HL-60 (cell line): Measurements from ENCODE around the gene BRSK2.

Source experiments
- DNase-seq, 2 experiments: peaks; one replicate each; pipeline ENCODE4 v3.0.0-alpha.2; 2010 to 2020; ENCODE audit warnings: low read depth in 1 of 2, low spot score in 1 of 2
- H3K27ac ChIP-seq: fragments of 250-450 bp; sonication (Bioruptor Pico); replicated peaks from 2 replicates; pipeline ENCODE4 v1.5.1; 2020; ENCODE audit warnings: mild to moderate bottlenecking, moderate library complexity
- H3K27me3 ChIP-seq: fragments of 250-450 bp; sonication (Bioruptor Pico); 2 replicates; pipeline ENCODE4 v1.5.1; 2021; ENCODE audit warnings: mild to moderate bottlenecking, moderate library complexity; ENCODE audit not compliant: insufficient read depth, poor library complexity, severe bottlenecking
- H3K4me3 ChIP-seq: replicated peaks from 2 replicates; pipeline ENCODE4 v1.5.1; 2011; ENCODE audit warnings: mild to moderate bottlenecking, control low read depth, low read length; ENCODE audit not compliant: insufficient read depth
- GABPA ChIP-seq: IDR thresholded peaks from 2 replicates; pipeline ENCODE4 v1.6.1; 2012; ENCODE audit warnings: low read depth
- POLR2AphosphoS5 ChIP-seq: IDR thresholded peaks from 2 replicates; pipeline ENCODE4 v1.6.1; 2012; ENCODE audit warnings: low read depth
- REST ChIP-seq: IDR thresholded peaks from 2 replicates; pipeline ENCODE4 v1.6.1; 2012; ENCODE audit warnings: low read depth; ENCODE audit not compliant: insufficient replicate concordance
- SPI1 ChIP-seq: IDR thresholded peaks from 2 replicates; pipeline ENCODE4 v1.6.1; 2012; ENCODE audit warnings: low read depth, mild to moderate bottlenecking, borderline replicate concordance
- TF ChIP-seq, protein P1 (sequence below): IDR thresholded peaks from one replicate; pipeline ENCODE4 v1.5.1; 2011; ENCODE audit warnings: low read length, control low read depth, inconsistent platforms; ENCODE audit not compliant: insufficient read depth

The BRSK2 gene

GRCh38 chr11:1401656-1402221 is 12.0 kb downstream of the BRSK2 start:
- no peak overlapping the region for H3K4me3 ChIP-seq
- peak; percentile 33 to 65 for DNase-seq
- H3K27ac ChIP-seq, result no peak overlapping the region
- TF ChIP-seq GABPA, result no peak
- TF ChIP-seq POLR2AphosphoS5, result no peak
- TF ChIP-seq, protein P1, sequence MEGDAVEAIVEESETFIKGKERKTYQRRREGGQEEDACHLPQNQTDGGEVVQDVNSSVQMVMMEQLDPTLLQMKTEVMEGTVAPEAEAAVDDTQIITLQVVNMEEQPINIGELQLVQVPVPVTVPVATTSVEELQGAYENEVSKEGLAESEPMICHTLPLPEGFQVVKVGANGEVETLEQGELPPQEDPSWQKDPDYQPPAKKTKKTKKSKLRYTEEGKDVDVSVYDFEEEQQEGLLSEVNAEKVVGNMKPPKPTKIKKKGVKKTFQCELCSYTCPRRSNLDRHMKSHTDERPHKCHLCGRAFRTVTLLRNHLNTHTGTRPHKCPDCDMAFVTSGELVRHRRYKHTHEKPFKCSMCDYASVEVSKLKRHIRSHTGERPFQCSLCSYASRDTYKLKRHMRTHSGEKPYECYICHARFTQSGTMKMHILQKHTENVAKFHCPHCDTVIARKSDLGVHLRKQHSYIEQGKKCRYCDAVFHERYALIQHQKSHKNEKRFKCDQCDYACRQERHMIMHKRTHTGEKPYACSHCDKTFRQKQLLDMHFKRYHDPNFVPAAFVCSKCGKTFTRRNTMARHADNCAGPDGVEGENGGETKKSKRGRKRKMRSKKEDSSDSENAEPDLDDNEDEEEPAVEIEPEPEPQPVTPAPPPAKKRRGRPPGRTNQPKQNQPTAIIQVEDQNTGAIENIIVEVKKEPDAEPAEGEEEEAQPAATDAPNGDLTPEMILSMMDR, result no peak
- TF ChIP-seq REST, result peak; percentile 99
- no peak for TF ChIP-seq SPI1
- H3K27me3 ChIP-seq, result no peaks in the 10 kb centered on the region

DNA sequence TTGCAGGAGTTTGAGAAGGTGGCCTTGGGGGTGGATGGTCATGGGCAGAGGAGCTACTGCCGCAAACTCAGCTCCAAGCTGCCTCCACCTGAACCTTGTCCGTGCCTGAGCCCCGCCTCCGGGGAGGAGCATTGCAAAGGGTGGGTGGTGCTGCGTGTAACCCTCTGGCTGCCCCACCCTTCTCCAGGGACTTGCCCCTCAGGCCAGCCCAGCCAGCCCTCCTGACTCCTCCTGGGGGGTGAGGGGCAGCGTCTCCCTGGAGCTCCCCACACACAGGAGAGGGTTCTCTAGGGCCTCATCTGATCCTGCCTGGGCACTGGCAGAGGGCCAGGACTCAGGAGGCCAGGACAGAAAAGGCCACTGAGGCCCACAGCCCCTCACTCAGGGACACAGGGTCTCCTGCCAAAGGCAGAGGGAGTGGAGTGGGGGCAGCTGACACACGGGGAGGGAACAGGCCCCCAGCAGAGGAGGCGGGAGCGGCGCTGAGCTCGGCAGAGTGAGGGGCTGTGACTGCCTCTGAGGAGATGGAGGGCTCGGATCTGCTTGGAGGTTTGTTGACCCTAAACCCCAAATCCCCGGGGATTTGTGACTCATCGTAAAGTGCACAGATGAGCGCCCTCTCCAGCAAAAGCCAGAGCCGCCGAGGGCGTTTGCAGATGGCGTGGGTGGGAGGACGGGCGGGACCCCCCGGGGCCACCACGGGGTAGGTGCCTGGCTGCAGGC is 12.8 kb downstream of the BRSK2 start:
- TF ChIP-seq SPI1, result no peak
- TF ChIP-seq, protein P1, result no peak
- Histone ChIP-seq H3K27ac (no peak overlapping the region), H3K27me3 (no peaks in the 10 kb centered on the region), H3K4me3 (no peak overlapping the region)
- no peak for DNase-seq

DNA sequence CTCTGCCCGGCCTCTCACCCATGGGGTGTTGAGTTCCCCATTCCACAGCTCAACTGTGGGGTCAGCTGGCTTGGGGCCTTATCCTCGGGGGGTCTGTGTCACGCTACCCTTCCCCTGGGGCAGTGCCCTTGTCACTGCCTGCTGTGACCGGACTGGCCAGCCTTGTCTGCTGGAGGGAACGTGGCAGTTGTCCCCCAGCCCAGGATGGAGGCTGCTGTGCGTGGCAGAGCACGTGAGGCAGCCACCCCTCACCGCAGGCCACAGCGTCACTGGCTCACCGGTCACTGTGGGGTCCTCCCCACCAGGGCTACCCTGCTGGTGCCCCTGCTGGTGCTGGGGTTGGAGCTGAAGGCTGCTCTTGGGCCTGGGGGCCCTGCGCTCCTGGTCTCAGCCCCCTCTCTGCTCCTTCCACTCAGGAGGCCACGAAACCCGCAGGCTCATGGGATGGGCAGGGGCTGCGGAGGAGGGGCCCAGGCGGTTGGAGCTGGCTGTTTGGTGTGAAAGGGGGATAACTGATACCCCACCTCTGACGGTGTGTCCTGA is 13.4 kb downstream of the BRSK2 start:
- TF ChIP-seq SPI1 (no peak), GABPA (no peak), REST (no peak), POLR2AphosphoS5 (no peak)
- TF ChIP-seq, protein P1, result no peak
- Histone ChIP-seq H3K27ac (no peak overlapping the region), H3K27me3 (no peaks in the 10 kb centered on the region), H3K4me3 (no peak overlapping the region)
- no peak for DNase-seq
